A549 (cell line): ENCODE data around the gene E4F1. TPM values are rescaled to one million over a fixed set of nuclear protein-coding genes. Genes with fewer than 3 reads are reported as not detected.

Experiments used
- ATAC-seq, 2 experiments: fragments of 200-7000 bp in 1 of 2; fragments of >200 bp in 1 of 2; cut with Nextera tagmentation in 1 of 2; cut with Tn5 transposase in 1 of 2; 3 replicates each; pipeline versions ENCODE4 v1.8.0 to v1.9.1; 2018 to 2020; ENCODE audit warnings: mild to moderate bottlenecking in 1 of 2, moderate library complexity in 1 of 2
- CTCF ChIA-PET: fragments of 300-600 bp; sonication (Branson Sonifier 250); formaldehyde crosslinking; extraction: SDS; loops from one replicate; lab custom pipeline; 2021; ENCODE audit warnings: antibody characterized with exemption, inconsistent platforms; lab: Yijun Ruan, JAX
- POLR2A ChIA-PET: fragments of 350-600 bp; formaldehyde crosslinking; extraction: SDS; loops from one replicate; lab custom pipeline; 2021; ENCODE audit warnings: antibody characterized with exemption, inconsistent platforms; lab: Yijun Ruan, JAX
- DNase-seq, 2 experiments: peaks; one replicate each; pipeline versions ENCODE4 v3.0.0 to v3.0.0-alpha.2; 2011 to 2016; ENCODE audit warnings: low read depth in 1 of 2, low spot score in 1 of 2
- FAIRE-seq: peaks from 2 replicates; lab custom pipeline; 2011; peaks lifted over from hg19 to GRCh38; lab: Jason Lieb, UNC
- H3K27ac ChIP-seq, 2 experiments: fragments of >200 bp; sonication (Bioruptor Twin); formaldehyde crosslinking; 3 replicates each; pipeline ENCODE4 v1.5.1; 2016 to 2017
- H3K4me1 ChIP-seq: fragments of >200 bp; sonication (Bioruptor Twin); formaldehyde crosslinking; 3 replicates; pipeline ENCODE4 v1.6.1; 2016
- H3K4me2 ChIP-seq: fragments of >200 bp; sonication (Bioruptor Twin); formaldehyde crosslinking; 3 replicates; pipeline ENCODE4 v1.6.1; 2016
- H3K4me3 ChIP-seq: fragments of >200 bp; sonication (Bioruptor Twin); formaldehyde crosslinking; 3 replicates; pipeline ENCODE4 v1.5.1; 2016
- H3K9me3 ChIP-seq: fragments of >200 bp; sonication (Bioruptor Twin); formaldehyde crosslinking; 3 replicates; pipeline ENCODE4 v1.6.1; 2016
- CBX2 ChIP-seq: fragments of 200-600 bp; sonication (generic); IDR thresholded peaks from 2 replicates; pipeline ENCODE4 v1.6.1; 2016; ENCODE audit warnings: low read depth, mild to moderate bottlenecking, borderline replicate concordance
- CEBPB ChIP-seq, 2 experiments: fragments of >200 bp in 1 of 2; sonication (Bioruptor Twin) in 1 of 2; formaldehyde crosslinking in 1 of 2; IDR thresholded peaks; 2 replicates each; pipeline ENCODE4 v1.6.1; 2012 to 2016
- FOSL2 ChIP-seq, 2 experiments: fragments of 450-650 bp in 1 of 2; fragments of >200 bp in 1 of 2; sonication (Bioruptor Twin) in 1 of 2; formaldehyde crosslinking; IDR thresholded peaks; 2 replicates each; pipeline versions ENCODE4 v1.5.0 to v1.6.1; 2016 to 2020; ENCODE audit warnings: mild to moderate bottlenecking in 1 of 2, moderate library complexity in 1 of 2
- HEYL ChIP-seq: fragments of 250-450 bp; sonication (Bioruptor Pico); IDR thresholded peaks from 2 replicates; pipeline ENCODE4 v1.8.0; 2021; ENCODE audit warnings: mild to moderate bottlenecking, moderate library complexity
- JUN ChIP-seq, 2 experiments: fragments of >200 bp; sonication (Bioruptor Twin); formaldehyde crosslinking; IDR thresholded peaks; 2 replicates in 1 of 2; 3 replicates in 1 of 2; pipeline ENCODE4 v1.6.1; 2016 to 2017
- KDM5A ChIP-seq: fragments of 200-600 bp; sonication (generic); IDR thresholded peaks from 2 replicates; pipeline ENCODE4 v1.6.1; 2016; ENCODE audit warnings: antibody characterized with exemption, mild to moderate bottlenecking
- NR3C1 ChIP-seq: fragments of >200 bp; sonication (Bioruptor Twin); formaldehyde crosslinking; IDR thresholded peaks from 3 replicates; pipeline ENCODE4 v1.6.1; 2017
- POLR2A ChIP-seq: IDR thresholded peaks from 2 replicates; pipeline ENCODE4 v1.6.1; 2012; ENCODE audit warnings: mild to moderate bottlenecking, low read length
- POLR2AphosphoS2 ChIP-seq: conservative IDR thresholded peaks from 2 replicates; pipeline ENCODE4 v1.6.1; 2012; ENCODE audit warnings: low read length, improper control_type of control experiment, inconsistent platforms
- RARB ChIP-seq: fragments of 250-450 bp; sonication (Bioruptor Pico); IDR thresholded peaks from 2 replicates; pipeline ENCODE4 v1.8.0; 2021; ENCODE audit warnings: mild to moderate bottlenecking, moderate library complexity
- RNF2 ChIP-seq: fragments of 200-600 bp; sonication (generic); IDR thresholded peaks from 2 replicates; pipeline ENCODE4 v1.6.1; 2016; ENCODE audit warnings: low read depth, mild to moderate bottlenecking, antibody characterized with exemption, moderate library complexity, borderline replicate concordance
- TFCP2L1 ChIP-seq: fragments of 250-450 bp; sonication (Bioruptor Pico); IDR thresholded peaks from 2 replicates; pipeline ENCODE4 v1.5.0; 2021; ENCODE audit warnings: mild to moderate bottlenecking
- WGBS: methylation state at CpG from one replicate; pipeline ENCODE4 v1.1.6; 2017; ENCODE audit errors: missing lambda C conversion rate; 5-methylcytosine and 5-hydroxymethylcytosine counted together
- polyA plus RNA-seq, 4 experiments: library from polyadenylated mRNA; depleted of rRNA in 3 of 4; stranded (reverse); fragments of >200 nt; fragmentation: RNase III in 1 of 4; extraction: RNeasy Plus Mini Kit Qiagen cat#74134 plus additional on column Dnase treatment in 1 of 4; gene quantifications; 2 replicates in 3 of 4; 3 replicates in 1 of 4; pipeline ENCODE4 v1.2.3, GENCODE V29; 2011 to 2017
- TF ChIP-seq, protein P1 (sequence below): IDR thresholded peaks from 2 replicates; pipeline ENCODE4 v1.6.1; 2012
- TF ChIP-seq, protein P2 (sequence below): IDR thresholded peaks from 2 replicates; pipeline ENCODE4 v1.6.1; 2012; ENCODE audit warnings: low read depth, borderline replicate concordance

The E4F1 gene
- polyA plus RNA-seq, 2 of the 4 experiments (the other 2 are of a cell fraction) = 10.4 to 23.3 TPM

DNA sequence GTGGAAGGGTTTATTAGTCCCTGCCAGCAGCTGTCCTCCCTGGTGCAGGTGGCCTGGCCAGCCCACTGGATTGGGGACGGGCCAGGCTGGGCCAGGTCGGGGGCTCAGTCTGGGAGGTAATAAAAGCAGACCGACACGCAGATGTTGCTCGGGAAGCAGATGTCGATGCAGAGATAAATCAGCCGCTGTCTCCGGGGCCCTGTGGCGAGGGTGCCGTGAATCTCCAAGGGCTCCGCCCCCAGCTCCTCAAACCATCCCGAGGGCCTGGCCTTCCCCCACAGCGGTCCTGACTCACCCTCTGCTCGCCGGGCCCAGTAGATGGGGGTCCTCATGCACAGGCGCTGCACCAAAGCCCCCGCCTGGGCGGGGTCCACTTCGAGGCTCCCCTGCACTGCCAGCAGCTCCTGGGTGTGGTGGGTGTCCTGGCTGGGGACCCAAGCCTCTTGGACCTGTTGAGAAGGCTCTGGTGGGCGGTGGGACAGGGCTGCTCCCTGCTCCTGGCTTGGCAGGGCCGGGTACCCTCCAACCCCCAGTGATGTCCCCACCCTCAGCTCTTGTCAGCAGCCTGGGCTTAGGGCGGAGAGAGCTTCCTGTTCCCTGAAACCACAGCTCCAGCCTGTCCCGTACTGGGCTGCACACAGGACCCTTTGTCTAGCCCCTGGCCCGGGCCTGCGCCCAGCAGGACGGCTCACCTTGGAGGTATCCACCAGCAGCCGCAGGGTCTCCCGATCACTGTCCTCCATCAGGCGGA lies 14.0 kb upstream of the E4F1 start:
- H3K4me2 ChIP-seq = no peak overlapping the region
- ATAC-seq (no peak), FAIRE-seq (no peak), DNase-seq (no peak)
- TF ChIP-seq FOSL2 (IDR thresholded peaks at IDR 0.05) (no peak), FOSL2 (CRISPR knock-in tag; IDR thresholded peaks at IDR 0.05) (no peak), KDM5A (no peak), NR3C1 (no peak), RNF2 (no peak)
- TF ChIP-seq, protein P1, sequence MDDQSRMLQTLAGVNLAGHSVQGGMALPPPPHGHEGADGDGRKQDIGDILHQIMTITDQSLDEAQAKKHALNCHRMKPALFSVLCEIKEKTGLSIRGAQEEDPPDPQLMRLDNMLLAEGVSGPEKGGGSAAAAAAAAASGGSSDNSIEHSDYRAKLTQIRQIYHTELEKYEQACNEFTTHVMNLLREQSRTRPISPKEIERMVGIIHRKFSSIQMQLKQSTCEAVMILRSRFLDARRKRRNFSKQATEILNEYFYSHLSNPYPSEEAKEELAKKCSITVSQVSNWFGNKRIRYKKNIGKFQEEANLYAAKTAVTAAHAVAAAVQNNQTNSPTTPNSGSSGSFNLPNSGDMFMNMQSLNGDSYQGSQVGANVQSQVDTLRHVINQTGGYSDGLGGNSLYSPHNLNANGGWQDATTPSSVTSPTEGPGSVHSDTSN = no peak
- TF ChIP-seq, protein P2, sequence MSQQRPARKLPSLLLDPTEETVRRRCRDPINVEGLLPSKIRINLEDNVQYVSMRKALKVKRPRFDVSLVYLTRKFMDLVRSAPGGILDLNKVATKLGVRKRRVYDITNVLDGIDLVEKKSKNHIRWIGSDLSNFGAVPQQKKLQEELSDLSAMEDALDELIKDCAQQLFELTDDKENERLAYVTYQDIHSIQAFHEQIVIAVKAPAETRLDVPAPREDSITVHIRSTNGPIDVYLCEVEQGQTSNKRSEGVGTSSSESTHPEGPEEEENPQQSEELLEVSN = no peak
- ChIA-PET POLR2A (no interaction called here), CTCF (interaction anchor here (1.1 to 4.8 kb wide), 3 partner anchors 15 to 69 kb away, joined by 4 to 28 read pairs (median 4); partner anchors contain the start of gene ECI1)
- H3K4me1 ChIP-seq = peaks cover 31% of the 10 kb centered on the region
- 89% methylated on average over 22 of the region's 29 CpGs for WGBS
- H3K9me3 ChIP-seq = no peaks in the 10 kb centered on the region
- H3K4me3 ChIP-seq = no peak overlapping the region
- H3K27ac ChIP-seq = no peak overlapping the region

- no peak overlapping the region for H3K4me2 ChIP-seq
- ChIA-PET CTCF (interaction anchor here (1.1 to 4.8 kb wide), 2 partner anchors 15 to 42 kb away, joined by 4 to 28 read pairs; partner anchors contain the start of gene ECI1), POLR2A (no interaction called here)
- WGBS = 87% methylated on average over 5 of the region's 17 CpGs
- peak; percentile 20; the same call in 1 of the 2 replicates for TF ChIP-seq POLR2A
- no peak for TF ChIP-seq RARB (CRISPR knock-in tag)
- DNase-seq = no peak
- no peak overlapping the region for H3K27ac ChIP-seq
- no peak for ATAC-seq
- no peaks in the 10 kb centered on the region for H3K9me3 ChIP-seq
- peaks cover 31% of the 10 kb centered on the region for H3K4me1 ChIP-seq
- no peak overlapping the region for H3K4me3 ChIP-seq
- no peak for FAIRE-seq
Measured at GRCh38 chr16:2210009-2210332, 13.4 kb upstream of the E4F1 start.

- ChIA-PET CTCF (interaction anchor here (0.8 to 4.8 kb wide), 2 partner anchors 16 kb away, joined by 6 to 28 read pairs; no protein-coding TSS in a partner anchor), POLR2A (interaction anchor here (1.8 kb wide), 1 partner anchor 55 kb away, joined by 8 read pairs; the partner anchor contains the start of gene TRAF7)
- TF ChIP-seq JUN (IDR thresholded peaks at IDR 0.05) = peak in 1 of 2 experiments; percentile 15; a peak in 1 of 5 replicates
- no peak for TF ChIP-seq HEYL
- no peak for TF ChIP-seq POLR2AphosphoS2
- TF ChIP-seq, protein P1 = peak; percentile 9
- TF ChIP-seq FOSL2 (IDR thresholded peaks at IDR 0.05) = no peak
- TF ChIP-seq FOSL2 (CRISPR knock-in tag; IDR thresholded peaks at IDR 0.05) = no peak
- no peak for TF ChIP-seq CEBPB (IDR thresholded peaks at IDR 0.05)
- TF ChIP-seq CBX2 = no peak
- no peak for TF ChIP-seq TFCP2L1 (CRISPR knock-in tag)
- H3K9me3 ChIP-seq = no peaks in the 10 kb centered on the region
- peak within 1 kb of the TSS in 1 of 2 experiments; percentile 20; a peak in 1 of 6 replicates for H3K27ac ChIP-seq
- ATAC-seq = no peak
- DNase-seq = no peak
- H3K4me1 ChIP-seq = peaks cover 31% of the 10 kb centered on the region
- H3K4me2 ChIP-seq = no peak within 1 kb of the TSS
- H3K4me3 ChIP-seq = no peak within 1 kb of the TSS
- 75% methylated on average over 14 of the region's 24 CpGs for WGBS
- no peak for FAIRE-seq
Measured at GRCh38 chr16:2210386-2211365, 12.7 kb upstream of the E4F1 start, which contains the start of gene BRICD5. BRICD5 (minus strand) TSS chr16:2210863; CDS start chr16:2210833, 30 bp downstream.
